Peyer's patch (tissue), 4 donors: ENCODE measurements around the gene VNN1.

Experiments used
- POLR2A ChIP-seq, 2 donors: fragments of 450-650 bp; IDR thresholded peaks; one replicate each; pipeline ENCODE4 v1.5.1; 2017; ENCODE audit warnings: antibody characterized with exemption in 2 of 2, mild to moderate bottlenecking in 2 of 2, moderate library complexity in 2 of 2
- TF ChIP-seq, protein P1 (sequence below), 6 experiments: fragments of 450-650 bp in 4 of 6; fragments of 200-600 bp in 2 of 6; sonication (generic) in 1 of 6; IDR thresholded peaks; one replicate each; pipeline ENCODE4 v1.5.1; 2017 to 2019; ENCODE audit warnings: antibody characterized with exemption in 6 of 6, mild to moderate bottlenecking in 3 of 6, moderate library complexity in 1 of 6

DNA sequence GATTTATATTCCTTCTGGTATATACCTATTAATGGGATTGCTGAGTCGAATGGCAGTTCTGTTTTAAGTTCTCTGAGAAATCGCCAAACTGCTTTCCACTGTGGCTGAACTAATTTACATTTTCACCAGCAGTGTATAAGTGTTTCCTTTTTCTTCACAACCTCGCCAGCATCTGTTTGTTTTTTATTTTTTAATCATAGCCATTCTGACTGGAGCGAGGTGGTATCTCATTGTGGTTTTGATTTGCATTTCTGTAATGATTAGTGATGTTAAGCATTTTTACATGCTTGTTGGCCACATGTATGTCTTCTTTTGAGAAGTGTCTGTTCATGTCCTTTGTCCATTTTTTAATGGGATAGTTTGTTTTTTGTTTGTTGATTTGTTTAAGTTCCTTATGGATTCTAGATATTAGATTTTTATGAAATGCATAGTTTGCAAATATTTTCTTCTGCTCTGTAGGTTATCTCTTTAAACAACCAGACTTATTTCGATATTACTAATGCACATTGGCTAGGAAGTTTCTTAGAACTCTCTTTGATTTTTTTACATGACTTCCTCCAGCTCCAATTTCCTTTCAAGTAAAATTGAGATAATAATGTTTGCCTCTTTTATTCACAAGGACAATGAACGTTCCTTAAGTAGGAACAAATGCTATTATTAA, 12.2 kb upstream of the VNN1 start:
- no peak for TF ChIP-seq POLR2A (IDR thresholded peaks at IDR 0.05)
- TF ChIP-seq, protein P1, sequence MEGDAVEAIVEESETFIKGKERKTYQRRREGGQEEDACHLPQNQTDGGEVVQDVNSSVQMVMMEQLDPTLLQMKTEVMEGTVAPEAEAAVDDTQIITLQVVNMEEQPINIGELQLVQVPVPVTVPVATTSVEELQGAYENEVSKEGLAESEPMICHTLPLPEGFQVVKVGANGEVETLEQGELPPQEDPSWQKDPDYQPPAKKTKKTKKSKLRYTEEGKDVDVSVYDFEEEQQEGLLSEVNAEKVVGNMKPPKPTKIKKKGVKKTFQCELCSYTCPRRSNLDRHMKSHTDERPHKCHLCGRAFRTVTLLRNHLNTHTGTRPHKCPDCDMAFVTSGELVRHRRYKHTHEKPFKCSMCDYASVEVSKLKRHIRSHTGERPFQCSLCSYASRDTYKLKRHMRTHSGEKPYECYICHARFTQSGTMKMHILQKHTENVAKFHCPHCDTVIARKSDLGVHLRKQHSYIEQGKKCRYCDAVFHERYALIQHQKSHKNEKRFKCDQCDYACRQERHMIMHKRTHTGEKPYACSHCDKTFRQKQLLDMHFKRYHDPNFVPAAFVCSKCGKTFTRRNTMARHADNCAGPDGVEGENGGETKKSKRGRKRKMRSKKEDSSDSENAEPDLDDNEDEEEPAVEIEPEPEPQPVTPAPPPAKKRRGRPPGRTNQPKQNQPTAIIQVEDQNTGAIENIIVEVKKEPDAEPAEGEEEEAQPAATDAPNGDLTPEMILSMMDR (IDR thresholded peaks at IDR 0.05): no peak
